ENCODE results near the gene LARP1. TPM values are rescaled to one million over a fixed set of nuclear protein-coding genes. Genes with fewer than 3 reads are reported as not detected.

Gene LARP1
- total and polyA plus RNA-seq, 2 experiments from 2014 or later, result 133 to 302 TPM

GRCh38 chr5:154767576-154767975 is 12.4 kb downstream of the LARP1 start:
- no peak for TF ChIP-seq REST (IDR thresholded peaks at IDR 0.05; ENCODE audit: unreplicated experiment)
- Histone ChIP-seq H4K20me1 (replicated peaks; ENCODE audit: insufficient read depth) (peaks cover 100% of the 10 kb centered on the region), H3K4me1 (ENCODE audit: insufficient read depth) (peaks cover 82% of the 10 kb centered on the region), H3K27ac (ENCODE audit: low read depth) (peak overlapping the region; percentile 17; the same call in 1 of the 2 replicates), H2AFZ (no peak overlapping the region), H3K4me2 (peak overlapping the region; percentile 36; the same call in 1 of the 2 replicates), H3K9me2 (ENCODE audit: insufficient read depth) (no peaks in the 10 kb centered on the region), H3K4me3 (no peak overlapping the region), H3K79me2 (replicated peaks; ENCODE audit: insufficient read depth) (peaks cover 100% of the 10 kb centered on the region), H3K36me3 (ENCODE audit: insufficient read depth) (no peaks in the 10 kb centered on the region), H3F3A (replicated peaks; ENCODE audit: low read depth) (peaks cover 21% of the 10 kb centered on the region), H3K27me3 (ENCODE audit: insufficient read depth) (no peaks in the 10 kb centered on the region)
- Mint-ChIP-seq H3K36me3 (ENCODE audit: low read depth) (peaks cover 5% of the 10 kb centered on the region; the same call in 2 of the 3 replicates), H3K4me3 (peak overlapping the region; percentile 4; the same call in 1 of the 3 replicates), H3K27ac (no peak overlapping the region), H3K27me3 (ENCODE audit: insufficient read depth, low read depth, poor library complexity) (peaks cover 12% of the 10 kb centered on the region), H3K9me3 (no peaks in the 10 kb centered on the region), H3K4me1 (peaks cover 71% of the 10 kb centered on the region)
- DNase-seq (ENCODE audit: low spot score), result no peak
- ATAC-seq, result no peak

GRCh38 chr5:154768207-154768606 is 13.0 kb downstream of the LARP1 start:
- Histone ChIP-seq H3F3A (replicated peaks; ENCODE audit: low read depth) (peaks cover 21% of the 10 kb centered on the region), H3K36me3 (ENCODE audit: insufficient read depth) (no peaks in the 10 kb centered on the region), H3K4me1 (ENCODE audit: insufficient read depth) (peaks cover 88% of the 10 kb centered on the region), H2AFZ (no peak overlapping the region), H3K9me2 (ENCODE audit: insufficient read depth) (no peaks in the 10 kb centered on the region), H3K4me3 (no peak overlapping the region), H4K20me1 (replicated peaks; ENCODE audit: insufficient read depth) (peaks cover 100% of the 10 kb centered on the region), H3K4me2 (peak overlapping the region; percentile 54), H3K79me2 (replicated peaks; ENCODE audit: insufficient read depth) (peaks cover 100% of the 10 kb centered on the region), H3K27ac (ENCODE audit: low read depth) (no peak overlapping the region), H3K27me3 (ENCODE audit: insufficient read depth) (no peaks in the 10 kb centered on the region)
- Mint-ChIP-seq H3K27ac (no peak overlapping the region), H3K4me3 (no peak overlapping the region), H3K9me3 (no peaks in the 10 kb centered on the region), H3K36me3 (ENCODE audit: low read depth) (peaks cover 5% of the 10 kb centered on the region; the same call in 2 of the 3 replicates), H3K4me1 (peaks cover 75% of the 10 kb centered on the region), H3K27me3 (ENCODE audit: insufficient read depth, low read depth, poor library complexity) (peaks cover 12% of the 10 kb centered on the region)
- TF ChIP-seq ETS1 (IDR thresholded peaks at IDR 0.05), result no peak
- no peak for TF ChIP-seq NANOG (IDR thresholded peaks at IDR 0.05; ENCODE audit: borderline replicate concordance)
- TF ChIP-seq CTCF (conservative IDR thresholded peaks at IDR 0.05; ENCODE audit: low read depth in 2 of 2), result no peak
- no peak for TF ChIP-seq JUNB (IDR thresholded peaks at IDR 0.05; ENCODE audit: unreplicated experiment)
- no peak for TF ChIP-seq CREB1 (CRISPR knock-in tag; IDR thresholded peaks at IDR 0.05; ENCODE audit: low read depth)
- ATAC-seq (no peak), DNase-seq (ENCODE audit: low spot score) (no peak)

All from GM23338 (cell line).